GM19438 (cell line): ENCODE data around the gene HOXD13.

Source experiments
- ATAC-seq: cut with Tn5 transposase; IDR thresholded peaks from one replicate; pipeline ENCODE4 v1.9.1; 2021; ENCODE audit warnings: low read depth; ENCODE audit not compliant: unreplicated experiment

HOXD13 gene

DNA sequence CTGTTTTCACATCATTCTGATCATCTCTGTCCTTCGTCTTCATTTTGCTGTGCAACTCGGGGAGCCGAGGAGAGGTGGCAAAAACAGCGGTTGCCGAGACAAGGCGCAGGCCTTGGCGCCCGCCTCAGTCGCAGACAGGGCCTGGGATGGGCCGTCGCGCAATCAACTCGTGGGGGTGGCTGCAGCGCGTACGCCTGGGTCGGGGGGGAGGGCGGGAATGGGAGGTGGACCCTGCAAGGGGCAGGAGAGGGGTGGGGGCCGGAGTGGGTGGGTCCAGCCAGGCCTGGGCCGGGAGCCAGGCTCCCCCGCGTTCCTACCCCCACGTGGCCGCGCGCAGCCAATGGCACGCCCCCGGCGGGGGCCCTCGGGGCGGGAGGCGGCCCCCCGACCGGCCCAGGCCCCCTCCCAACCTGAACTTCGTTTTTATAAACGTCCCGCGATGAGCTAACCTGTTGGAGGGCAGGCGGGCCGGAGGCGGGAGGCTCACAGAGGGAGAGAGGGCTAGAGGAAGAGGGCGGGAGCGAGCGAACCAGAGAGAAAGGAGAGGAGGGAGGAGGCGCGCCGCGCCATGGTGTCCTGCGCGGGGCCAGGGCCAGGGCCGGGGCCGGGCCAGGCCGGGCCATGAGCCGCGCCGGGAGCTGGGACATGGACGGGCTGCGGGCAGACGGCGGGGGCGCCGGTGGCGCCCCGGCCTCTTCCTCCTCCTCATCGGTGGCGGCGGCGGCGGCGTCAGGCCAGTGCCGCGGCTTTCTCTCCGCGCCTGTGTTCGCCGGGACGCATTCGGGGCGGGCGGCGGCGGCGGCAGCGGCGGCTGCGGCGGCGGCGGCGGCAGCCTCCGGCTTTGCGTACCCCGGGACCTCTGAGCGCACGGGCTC, at the start of gene HOXD13:
TSS of gene HOXD13 (plus strand) at position 452 of the 875 bp plus-strand sequence. CDS start at position 622, 170 bp downstream.
- ATAC-seq: no peak

DNA sequence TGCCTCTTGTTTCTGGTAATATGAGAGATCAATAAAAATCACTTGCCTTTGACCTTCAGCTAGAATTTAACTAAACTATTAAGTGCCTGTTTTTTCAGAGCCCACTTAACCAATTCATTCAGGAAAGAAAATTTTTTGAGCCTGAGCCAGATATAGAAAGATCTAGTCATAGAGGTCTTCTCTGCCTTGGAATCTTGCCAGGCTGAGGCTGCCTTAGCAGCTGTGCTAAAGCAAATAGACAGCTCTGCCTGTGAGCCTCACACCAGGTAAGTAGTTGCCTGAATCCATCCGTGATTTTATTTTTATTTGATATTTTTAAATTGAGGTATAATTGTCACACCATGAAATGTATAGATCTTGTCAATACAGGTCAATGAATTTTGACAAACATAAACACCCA, 36.1 kb upstream of the HOXD13 start:
- no peak for ATAC-seq

DNA sequence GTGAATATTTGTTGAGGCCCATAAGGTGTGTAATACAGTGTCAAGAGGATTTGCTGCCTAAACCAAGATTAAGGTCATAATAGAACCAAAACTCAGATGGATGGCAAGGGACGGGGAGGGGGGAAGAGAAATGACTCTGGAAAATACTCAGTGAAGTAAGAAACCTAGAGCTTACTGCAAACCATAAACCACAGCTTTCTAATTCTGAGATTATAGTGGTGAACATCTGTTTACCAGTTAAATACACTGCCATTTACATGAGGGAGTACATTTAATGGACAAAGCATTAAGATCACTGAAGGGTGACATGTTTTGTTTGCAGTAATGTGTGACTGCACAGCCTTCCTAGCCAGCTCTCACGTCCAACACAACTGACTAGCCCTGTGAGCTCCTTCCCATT, 28.6 kb upstream of the HOXD13 start:
- ATAC-seq: no peak

DNA sequence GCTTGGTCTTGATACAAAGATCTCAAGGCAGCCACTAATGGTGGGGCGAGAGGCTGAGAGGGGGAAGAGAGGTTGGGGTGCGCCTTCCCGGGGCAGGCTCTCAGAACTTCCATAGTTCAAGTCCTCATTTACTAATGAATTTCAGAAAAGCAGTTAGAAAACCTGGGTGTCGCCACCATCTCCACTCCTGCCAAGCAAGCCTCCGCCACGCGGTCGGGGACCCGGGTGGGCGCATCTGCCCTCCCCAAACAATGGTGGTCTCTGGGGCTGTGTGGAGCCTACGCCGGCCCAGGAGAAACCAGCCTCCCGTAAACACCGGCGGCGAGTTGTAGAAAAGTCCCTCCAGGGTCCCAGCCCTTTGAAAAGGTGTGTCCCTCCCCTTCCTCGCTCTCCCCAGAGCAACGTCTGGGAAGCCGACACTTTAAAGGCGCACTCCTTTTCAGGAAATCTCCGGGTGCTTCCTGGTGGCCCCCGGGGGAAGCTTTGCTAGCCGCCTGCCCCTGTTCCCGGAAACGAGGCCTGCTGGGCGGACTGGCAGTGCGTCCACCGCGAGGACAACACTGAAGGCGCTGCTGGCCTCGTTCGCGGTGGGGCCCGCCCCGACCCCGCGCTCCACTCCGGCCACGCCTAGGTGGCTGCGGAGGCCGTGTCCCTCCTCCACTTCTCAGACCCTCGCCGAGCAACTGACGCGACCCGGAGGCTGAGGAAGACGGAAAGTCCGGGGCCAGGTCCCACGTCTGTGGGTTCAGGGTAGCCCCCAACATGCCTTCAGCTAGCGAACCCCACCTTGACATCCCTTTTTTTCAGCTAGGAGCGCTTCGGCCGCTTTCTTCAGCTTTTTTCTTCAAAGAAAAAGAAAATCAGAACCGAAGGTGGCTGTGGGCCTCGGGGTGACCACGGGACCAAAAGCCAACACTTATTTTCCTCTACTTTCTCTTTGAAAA, 25.6 kb upstream of the HOXD13 start:
- ATAC-seq: no peak

DNA sequence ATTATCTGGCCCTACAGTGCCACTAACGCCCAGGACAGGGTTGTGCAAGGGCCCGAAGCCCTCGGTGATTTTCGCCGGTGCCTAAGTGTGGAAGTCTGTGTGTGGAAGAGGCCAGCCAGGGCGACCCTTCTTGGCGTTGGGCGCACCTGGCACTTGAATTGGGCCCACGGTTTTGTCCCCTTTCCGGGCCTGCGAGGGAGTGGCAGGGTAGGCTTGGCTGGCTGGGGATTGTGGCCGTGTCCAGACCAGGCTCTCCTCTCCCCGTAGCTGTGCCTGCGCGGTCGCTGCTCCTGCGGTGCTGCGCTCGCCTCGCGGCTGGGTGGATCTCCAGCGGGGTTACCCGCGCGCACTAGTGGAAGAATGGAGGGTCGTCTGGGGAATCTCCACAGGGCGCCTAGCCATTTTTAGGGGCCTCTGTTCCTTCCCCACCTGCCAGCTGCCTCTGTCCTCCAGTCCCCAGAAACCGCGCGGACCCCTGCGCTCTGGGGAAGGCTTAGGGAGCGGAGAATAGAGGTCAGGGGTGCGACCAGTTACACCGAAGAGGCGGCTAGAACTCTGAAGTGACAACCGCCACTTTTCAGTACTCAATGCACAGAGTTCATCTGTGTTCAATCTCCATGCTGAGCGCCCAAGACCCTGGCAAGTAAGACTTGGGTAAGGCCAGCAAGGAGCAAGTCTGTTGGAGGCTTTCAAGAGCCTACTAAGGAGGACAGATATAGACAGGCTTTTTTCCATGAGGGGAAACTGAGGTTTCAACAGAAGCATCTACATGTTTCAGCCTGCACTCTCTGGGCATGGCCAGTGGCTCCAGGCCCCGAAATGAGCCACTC, 24.7 kb upstream of the HOXD13 start:
- no peak for ATAC-seq

DNA sequence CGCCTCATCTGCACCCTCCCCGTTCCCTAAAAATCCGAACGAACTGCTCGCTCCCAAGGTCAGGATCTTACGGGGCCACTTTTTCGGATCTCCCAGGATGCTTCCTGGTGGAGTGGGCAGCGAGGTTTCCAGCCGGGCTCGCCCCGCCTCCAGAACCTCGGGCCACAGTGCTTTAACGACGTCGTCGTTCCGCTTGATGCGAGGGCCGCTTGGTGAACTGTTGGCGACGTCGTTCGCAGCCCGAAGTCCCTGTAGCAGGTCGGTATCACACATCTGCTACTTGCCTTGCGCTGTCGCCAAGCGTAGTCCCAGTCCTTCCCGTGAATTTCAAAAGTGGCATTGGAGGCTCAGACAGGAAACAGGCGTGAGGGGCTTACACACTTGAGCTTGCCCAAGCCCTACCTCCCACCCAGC, 24.1 kb upstream of the HOXD13 start:
- ATAC-seq: no peak

DNA sequence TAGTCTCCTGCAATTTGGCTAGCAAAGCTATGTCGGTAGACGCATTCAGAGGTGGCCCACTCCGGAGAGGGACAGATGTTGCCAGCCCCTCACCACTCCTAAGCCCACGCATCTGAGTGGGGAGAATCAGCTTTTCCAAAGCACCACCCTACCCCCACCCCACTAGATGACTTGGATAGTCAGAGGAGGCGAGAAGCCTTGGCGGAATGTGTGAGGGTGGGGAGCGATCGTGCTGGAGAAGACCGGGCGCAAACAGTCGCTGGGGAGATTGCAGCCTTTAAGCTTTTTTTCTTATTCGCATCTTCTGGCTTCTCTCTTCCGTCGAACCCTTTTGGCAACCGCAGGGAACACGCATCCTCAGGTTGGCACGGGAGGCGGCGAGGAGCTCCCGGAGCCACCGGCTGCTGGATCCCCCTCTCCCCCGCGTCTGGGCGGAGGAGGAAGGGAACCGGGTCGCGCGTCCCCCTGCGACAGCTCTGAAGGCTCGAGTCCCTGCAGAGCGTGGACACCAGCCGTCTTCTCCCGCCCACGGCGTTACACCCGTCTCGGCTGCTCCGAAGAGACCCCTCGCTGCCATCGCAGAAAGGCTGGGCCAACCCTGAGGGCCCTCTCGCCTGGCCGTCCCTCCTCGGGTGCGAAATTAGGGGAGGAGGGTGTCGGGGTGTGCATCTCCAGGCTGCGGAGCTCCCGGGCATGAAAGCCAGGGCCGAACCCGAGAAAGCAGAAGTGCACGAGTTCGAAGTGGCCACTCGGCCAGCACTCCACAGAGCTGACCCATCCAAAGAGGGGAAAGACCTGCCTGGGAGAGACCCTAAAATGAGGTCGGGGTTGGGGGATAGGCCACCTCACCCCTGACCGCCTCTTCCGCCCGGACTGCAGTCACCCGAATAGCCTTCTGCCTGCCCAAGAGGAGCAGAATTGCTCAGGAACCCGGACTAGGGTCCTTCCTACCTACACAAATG, 20.9 kb upstream of the HOXD13 start:
- ATAC-seq: no peak

DNA sequence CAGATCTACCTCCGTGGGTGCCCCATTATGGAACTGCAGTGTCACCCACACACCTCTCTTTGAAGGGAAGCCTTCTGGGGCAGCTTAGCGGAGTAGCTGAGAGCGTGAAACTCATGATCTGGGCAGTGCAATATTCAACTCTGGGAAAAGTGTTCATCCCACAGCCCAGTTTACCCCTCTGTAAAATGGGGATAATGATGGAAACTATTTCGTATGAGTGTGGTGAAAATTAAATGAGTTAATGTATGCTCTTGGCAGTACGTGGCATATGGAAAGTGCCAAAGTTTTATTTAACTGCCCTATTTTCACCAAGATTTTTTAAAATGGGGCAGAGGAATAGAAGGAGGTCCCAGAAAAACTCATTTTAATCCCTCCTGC, 20.2 kb upstream of the HOXD13 start:
- no peak for ATAC-seq

DNA sequence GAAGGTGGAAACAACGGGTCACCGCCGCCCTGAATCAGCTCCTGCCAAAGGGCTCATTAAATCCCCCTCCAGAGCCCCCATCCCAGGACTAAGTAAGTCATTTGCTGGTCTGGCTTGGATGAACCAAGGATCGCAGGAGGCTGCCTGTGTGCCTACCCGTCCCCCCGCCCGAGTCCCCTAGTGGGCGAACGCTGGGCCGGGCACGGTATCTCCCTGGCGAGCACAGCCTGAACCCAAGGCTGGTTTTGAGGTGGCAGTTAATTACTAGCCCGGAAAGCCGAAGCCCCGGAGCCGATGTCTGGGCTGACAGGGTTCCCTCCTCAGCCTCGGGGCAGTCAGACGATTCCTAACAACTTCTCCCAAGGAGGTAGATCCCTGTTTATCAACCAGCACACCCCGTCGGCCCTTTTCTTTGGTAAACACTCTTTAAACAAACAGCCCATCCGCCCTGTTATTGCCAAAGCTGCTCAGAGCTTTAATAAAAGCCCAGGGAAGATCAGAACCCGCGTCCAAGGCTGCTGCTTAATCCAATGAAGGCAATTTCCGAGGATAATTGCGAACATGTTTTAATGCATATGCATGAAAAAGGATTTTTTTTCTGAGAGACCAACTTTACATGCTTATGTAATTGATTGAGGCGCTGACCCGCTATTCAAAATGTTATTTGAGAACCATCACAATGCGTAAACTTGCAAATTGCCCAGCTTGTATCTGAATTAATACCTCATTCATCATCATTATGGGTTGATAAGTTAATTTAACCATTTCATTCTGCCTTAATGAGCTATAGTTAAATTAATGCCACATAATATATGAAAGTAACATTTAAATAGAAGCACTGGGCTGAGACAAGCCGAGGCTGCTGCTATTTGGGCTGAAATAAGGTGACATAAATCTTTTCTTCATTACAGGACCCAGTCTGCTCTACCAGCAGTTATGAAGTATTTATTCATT, 19.3 kb upstream of the HOXD13 start:
- ATAC-seq: no peak

DNA sequence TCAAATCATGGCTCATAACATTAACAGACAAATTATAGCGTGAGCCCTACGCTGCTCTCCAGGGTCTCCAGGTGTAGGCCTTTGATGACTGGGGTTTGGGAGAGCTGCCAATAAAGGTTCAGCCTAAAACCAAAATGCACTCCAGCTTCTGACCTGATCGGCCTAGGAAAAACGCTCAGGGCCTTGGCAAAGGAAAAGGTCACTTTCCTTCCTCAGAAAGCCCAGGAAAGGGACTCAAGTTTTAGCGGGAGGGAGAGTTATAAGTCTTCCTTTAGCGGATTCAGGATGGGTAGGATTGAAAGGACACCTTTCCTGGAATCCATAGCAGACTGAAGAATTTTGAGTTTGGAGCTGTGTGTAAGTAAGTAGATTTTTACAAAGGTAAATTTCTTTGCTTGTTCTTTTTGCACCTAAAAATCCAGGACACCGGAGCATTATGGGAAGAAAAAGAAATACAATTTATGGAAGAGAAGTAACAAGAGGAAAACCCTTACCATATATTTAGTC, 17.5 kb upstream of the HOXD13 start:
- ATAC-seq: no peak

DNA sequence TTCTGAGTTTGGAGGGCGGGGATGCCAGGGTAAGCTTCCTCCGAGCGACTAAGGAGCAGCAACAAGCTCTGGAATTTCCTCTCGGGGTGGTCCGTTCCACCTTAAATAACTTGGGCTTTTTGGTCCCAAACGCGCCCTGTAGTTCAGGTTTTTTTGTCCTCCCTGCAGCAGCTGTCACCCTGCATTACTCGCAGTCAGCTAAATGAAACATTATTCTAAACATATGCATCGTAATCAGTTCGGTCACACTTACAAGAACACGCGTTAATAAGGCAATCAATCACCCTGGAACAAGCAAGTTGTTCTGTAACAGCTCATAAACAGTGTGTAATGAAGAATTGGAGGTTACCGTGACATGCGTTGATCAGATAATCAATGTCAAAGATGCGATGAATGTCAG, 17.0 kb upstream of the HOXD13 start:
- ATAC-seq: no peak

DNA sequence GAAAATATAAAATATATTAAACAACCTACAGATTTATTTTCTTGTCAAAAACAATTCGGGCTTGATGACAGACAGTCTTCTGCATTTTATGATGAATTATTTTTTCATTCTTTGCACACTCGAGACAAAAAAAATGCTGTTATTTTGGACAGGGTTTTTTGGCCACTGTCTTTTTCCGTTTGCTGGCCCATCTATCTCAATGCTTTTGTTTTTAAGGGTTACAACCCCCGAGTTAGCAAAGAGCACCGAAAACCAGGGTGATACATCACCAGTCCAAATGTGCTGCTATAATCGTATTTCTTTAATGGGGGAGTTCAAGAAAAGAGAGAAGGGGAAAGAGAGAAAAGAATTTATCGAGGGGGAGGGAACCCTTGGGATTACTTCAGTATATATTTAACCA, 16.5 kb upstream of the HOXD13 start:
- ATAC-seq: no peak

DNA sequence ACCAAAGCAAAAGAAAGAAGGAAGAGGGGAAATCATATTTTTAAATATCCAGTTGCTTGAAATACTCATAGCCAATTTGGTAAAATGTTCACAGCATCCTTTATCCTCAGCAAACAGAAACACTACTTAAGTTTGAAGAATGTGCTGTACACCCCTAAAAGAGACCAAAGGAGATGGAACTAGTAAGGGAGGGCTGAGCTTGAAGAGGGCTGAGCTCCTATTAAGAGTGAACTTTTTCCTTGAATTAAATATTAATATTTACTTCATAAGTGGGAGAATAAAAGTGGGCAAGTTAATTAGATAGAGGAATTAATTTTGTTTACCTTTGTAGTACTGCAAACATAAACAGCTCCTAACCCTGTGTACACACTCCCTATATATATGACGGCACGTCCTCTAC, 15.7 kb upstream of the HOXD13 start:
- no peak for ATAC-seq

DNA sequence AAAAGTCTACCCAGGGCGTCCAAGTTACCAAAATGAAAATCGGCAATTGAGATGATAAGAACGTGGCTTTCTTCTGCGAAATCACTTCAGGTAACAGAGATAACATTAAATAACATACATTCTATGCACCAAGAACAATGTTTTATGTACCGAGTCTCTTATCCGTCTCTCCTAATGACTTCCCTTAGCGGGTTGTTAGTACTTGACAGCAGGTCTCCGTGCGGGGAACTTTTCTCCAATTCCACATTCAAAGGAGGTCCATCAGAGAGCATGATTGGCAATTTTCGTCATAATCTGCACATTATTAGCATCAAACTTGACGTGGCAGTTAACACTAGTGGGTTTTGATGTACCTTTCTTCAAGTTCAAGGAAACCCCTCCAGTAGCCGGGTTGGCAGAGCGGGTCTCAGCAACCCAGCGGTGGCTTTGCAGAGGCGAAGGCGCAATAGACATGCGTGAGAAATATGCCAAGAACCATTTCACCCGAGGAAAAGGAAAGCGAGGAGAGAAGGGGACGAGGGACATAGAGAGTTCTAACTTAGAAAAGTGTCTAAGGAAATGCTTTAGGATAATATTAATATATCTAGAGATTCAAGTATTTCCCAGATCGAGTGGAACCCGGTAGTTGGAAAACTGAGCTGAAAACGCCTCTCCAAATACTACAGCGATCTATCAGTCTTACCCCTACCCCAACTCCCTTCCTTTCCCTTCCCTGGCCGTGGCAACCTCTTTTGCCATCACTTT, 13.8 kb upstream of the HOXD13 start:
- no peak for ATAC-seq

DNA sequence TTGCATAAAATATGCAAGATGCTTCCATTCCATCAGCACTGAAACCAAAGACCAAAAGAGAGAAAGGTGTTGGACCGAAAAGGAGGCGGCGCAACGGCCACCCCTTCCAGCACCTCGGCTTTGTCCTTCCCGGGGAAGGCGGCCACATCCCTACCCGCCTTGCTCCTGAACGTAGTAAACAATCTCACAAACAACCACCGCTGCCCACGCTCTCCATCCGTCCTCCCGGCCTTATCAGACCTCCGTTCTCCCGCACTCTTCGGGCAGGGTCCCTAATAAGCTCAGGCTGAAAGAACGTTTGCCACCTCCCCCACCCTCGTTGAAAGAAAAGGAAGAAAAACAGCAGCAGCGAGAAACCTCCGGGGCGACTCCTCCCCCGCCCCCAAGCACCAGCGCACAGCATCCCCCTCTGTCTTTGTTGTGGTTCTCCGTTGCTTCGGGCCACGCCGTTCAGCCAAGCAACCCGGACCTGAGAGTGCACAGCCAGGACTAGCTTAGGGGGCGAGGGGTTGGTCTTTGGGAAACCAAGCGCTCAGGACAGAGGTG, 13.2 kb upstream of the HOXD13 start:
- no peak for ATAC-seq

DNA sequence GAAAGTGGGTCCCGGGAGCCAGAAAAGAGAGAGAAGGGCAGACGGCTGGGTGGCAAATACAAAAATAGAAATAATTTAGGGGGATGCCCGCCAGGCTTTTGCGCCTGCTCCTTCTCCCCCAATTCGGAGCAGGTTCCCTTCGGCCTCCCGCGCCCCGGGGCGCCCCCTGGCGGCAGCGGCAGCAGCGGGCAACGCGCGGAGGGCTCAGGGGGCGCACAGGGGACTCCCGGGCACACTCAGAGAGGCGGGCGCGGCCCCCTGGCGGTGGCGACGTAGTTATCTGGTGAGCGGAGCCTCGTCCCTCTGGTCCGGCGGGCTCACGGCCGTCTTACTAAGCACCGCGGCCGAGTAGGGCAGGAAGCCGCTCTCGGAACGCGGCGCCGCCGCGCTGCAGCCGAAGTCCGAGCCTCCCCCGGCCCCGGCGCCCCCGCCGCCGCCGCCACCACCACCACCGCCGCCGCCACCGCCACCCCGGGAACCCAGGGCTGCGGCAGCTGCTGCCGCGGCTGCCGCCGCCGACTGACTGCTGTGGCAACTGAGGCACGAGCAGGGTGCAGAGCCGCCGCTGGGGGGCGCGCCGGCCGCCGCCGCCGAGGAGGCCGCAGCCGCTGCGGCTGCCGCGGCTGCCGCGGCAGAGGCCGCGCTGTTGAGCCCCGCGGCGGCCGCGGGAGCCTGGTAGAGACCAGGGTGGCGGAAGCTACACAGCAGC, 12.5 kb upstream of the HOXD13 start:
- no peak for ATAC-seq
